ENCODE measurements around the gene MARCKS. TPM values are rescaled to one million over a fixed set of nuclear protein-coding genes. Genes with fewer than 3 reads are reported as not detected.
"Not testable (repeated sequence)": the region's sequence is repeated elsewhere in the genome, so short reads cannot be mapped to it uniquely, and the experiment has no call there.

MARCKS gene
- total RNA-seq, 1 donor from 2014 or later: 42.7 TPM

DNA sequence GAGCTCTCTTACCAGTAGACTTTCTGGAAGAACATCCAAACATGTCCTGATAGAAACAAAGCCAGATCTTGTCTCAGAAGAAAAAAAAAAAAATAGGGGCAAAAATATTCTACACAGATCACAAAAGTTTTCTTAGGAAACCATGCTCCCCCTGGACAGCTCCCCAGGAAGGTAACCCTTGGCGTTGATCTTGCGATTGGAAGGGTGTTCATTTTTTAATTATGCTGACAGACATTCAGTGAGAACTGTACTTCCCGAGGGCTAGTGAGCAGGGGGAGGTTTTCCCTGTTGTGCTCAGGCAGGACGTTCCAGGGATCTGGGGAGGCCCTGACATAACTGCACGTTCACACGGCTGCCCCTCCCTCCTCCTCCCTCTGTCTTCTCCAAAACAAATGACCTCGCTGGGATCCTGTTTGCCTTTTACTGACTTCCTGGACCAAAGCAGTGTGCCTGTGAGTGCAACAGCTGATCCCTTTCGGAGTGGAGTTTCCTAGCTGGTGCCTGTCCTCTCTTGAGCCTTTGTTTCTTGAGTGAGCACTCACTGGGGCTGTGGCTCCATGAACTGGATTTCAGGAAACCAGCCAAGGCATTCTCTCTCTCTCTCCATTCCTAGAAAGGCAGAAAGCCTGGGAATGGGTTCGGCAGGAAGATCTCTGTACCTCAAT, 46.7 kb downstream of the MARCKS start:
- TF ChIP-seq, protein P1, sequence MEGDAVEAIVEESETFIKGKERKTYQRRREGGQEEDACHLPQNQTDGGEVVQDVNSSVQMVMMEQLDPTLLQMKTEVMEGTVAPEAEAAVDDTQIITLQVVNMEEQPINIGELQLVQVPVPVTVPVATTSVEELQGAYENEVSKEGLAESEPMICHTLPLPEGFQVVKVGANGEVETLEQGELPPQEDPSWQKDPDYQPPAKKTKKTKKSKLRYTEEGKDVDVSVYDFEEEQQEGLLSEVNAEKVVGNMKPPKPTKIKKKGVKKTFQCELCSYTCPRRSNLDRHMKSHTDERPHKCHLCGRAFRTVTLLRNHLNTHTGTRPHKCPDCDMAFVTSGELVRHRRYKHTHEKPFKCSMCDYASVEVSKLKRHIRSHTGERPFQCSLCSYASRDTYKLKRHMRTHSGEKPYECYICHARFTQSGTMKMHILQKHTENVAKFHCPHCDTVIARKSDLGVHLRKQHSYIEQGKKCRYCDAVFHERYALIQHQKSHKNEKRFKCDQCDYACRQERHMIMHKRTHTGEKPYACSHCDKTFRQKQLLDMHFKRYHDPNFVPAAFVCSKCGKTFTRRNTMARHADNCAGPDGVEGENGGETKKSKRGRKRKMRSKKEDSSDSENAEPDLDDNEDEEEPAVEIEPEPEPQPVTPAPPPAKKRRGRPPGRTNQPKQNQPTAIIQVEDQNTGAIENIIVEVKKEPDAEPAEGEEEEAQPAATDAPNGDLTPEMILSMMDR (IDR thresholded peaks at IDR 0.05): no peak
- H3K27me3 ChIP-seq: no peaks in the 10 kb centered on the region
- peaks cover 0 to 7% of the 10 kb centered on the region in 2 donors for H3K4me1 ChIP-seq
- no peak overlapping the region for H3K27ac ChIP-seq
- H3K4me3 ChIP-seq: no peak overlapping the region
- no peaks in the 10 kb centered on the region for H3K36me3 ChIP-seq
- no peak for DNase-seq (ENCODE audit: low spot score in 2 of 2)
- intact Hi-C loops (cut with DNase I): no loop called here
- H3K9me3 ChIP-seq: no peaks in the 10 kb centered on the region

DNA sequence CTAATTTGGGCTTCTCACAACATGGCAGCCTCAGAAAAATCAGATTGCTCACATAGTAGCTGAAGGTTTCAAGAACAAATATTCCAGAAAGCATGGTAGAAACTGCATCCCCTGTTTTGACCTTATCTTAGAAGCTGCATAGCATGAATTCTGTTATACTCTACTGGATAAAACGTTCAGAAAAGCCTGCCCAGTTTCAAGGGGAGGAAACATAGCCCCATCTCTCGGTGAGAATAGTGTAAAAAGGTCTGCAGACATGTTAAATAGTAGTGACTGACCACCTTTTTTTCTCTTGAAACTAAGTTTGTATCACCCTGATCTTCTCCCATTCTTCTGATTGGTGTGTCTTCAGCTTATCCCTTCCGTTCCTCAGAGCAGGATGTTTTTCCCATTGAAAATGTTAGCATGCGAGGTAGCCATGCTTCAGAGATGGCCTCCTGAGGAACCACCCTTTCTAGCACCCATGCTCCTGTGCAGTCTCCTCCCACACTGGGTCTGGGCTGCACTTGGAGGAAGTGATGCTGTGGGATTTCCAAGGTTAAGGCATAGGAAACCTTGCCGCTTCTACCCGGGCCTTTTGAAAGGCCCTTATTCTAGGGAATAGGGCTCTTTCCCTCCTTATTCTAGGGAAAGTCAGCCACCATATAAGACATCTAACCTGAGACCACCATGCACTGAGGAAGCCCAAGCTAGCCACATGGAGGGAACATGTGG, 50.1 kb downstream of the MARCKS start:
- H3K9me3 ChIP-seq: no peaks in the 10 kb centered on the region
- no peaks in the 10 kb centered on the region for H3K27me3 ChIP-seq
- no peak overlapping the region for H3K27ac ChIP-seq
- H3K4me3 ChIP-seq: no peak overlapping the region
- intact Hi-C loops (cut with DNase I): no loop called here
- DNase-seq (ENCODE audit: low spot score in 2 of 2): no peak
- H3K36me3 ChIP-seq: no peaks in the 10 kb centered on the region
- peaks cover 0 to 7% of the 10 kb centered on the region in 2 donors for H3K4me1 ChIP-seq
- TF ChIP-seq, protein P1 (IDR thresholded peaks at IDR 0.05): no peak

DNA sequence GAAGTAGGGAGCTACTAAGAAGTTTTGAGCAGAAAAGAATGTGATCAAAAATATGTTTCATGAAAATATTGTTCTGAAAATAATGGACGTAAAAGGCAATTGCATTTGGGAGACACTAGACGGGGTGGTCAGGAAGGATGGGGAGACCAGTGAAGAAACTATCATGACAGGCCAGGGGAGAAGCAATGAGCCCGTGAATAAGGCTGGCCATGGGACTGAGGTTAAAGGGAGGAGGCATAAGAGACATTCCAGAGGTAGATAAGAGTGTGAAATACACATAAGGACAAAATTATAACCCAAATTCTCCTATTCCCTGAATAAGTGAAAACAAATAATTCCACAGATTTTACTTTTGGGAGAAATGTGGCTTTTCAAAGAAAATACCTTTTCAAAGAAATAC, 51.7 kb downstream of the MARCKS start:
- no peaks in the 10 kb centered on the region for H3K36me3 ChIP-seq
- H3K4me3 ChIP-seq: no peak overlapping the region
- no peak for DNase-seq (ENCODE audit: low spot score in 2 of 2)
- no peaks in the 10 kb centered on the region for H3K9me3 ChIP-seq
- intact Hi-C loops (cut with DNase I): no loop called here
- TF ChIP-seq, protein P1 (IDR thresholded peaks at IDR 0.05): no peak
- no peaks in the 10 kb centered on the region for H3K27me3 ChIP-seq
- peaks cover 0 to 6% of the 10 kb centered on the region in 2 donors for H3K4me1 ChIP-seq
- no peak overlapping the region for H3K27ac ChIP-seq

DNA sequence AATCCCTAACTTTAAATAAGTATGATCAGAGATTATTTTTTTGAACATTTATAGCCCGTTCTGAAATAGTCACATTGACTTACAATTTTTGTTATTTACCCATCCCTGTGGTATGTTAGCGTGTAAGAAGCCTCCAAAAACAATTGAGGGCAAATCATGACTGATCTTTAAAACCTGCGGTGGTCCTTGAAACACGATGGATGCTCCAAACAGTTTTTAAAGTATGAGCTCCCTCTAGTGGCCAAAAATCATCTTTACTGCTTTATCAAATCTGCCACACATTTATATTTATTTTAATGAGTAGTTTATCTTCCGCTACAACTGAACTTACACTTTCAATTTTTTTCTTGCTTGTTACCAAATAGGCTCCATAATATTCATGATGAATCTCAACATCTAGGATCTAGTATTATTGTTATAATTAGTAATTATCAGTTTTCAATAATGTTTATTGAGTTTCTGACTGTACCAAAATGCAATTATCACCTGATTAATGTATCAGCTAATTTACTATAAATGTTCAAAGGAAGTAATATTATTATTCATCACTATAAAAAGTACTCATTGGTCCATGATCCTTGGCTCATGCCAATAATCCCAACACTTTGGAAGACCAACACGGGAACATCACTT, 52.2 kb downstream of the MARCKS start:
- intact Hi-C loops (cut with DNase I): no loop called here
- H3K27me3 ChIP-seq: no peaks in the 10 kb centered on the region
- H3K4me1 ChIP-seq: peaks cover 0 to 1% of the 10 kb centered on the region in 2 donors
- TF ChIP-seq, protein P1 (IDR thresholded peaks at IDR 0.05): peak in 2 of 3 experiments; percentile 57 to 75
- no peak overlapping the region for H3K27ac ChIP-seq
- H3K9me3 ChIP-seq: no peaks in the 10 kb centered on the region
- no peak for DNase-seq (ENCODE audit: low spot score in 2 of 2)
- no peak overlapping the region for H3K4me3 ChIP-seq
- no peaks in the 10 kb centered on the region for H3K36me3 ChIP-seq

DNA sequence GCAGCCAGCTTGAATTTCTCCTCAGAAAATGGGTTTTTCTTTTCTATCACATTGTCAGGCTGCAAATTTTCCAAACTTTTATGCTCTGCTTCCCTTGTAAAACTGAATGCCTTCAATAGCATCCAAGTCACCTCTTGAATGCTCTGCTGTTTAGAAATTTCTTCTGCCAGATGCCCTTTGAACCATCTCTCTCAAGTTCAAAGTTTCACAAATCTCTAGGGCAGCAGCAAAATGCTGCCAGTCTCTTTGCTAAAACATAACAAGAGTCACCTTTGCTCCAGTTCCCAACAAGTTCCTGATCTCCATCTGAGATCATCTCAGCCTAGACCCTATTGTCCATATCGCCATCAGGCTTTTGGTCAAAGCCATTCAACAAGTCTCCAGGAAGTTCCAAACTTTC, 53.1 kb downstream of the MARCKS start:
- H3K4me3 ChIP-seq; DNase-seq (ENCODE audit: low spot score in 2 of 2); H3K36me3 ChIP-seq; H3K27me3 ChIP-seq; H3K27ac ChIP-seq; H3K4me1 ChIP-seq; H3K9me3 ChIP-seq: not testable (repeated sequence)
- intact Hi-C loops (cut with DNase I): loop anchor here (5.0 kb wide), 1 partner anchor 1128 kb away; no protein-coding TSS in a partner anchor

Other genes starting within 250 kb of the MARCKS start
- 19.1 TPM for gene HDAC2, start 113.8 kb downstream of the MARCKS start, total RNA-seq